Activated CD8-positive, alpha-beta T cell treated with anti-CD3 and anti-CD28 coated beads for 36 hours (primary cell): ENCODE measurements around the gene PITPNM1. TPM values are rescaled to one million over a fixed set of nuclear protein-coding genes. Genes with fewer than 3 reads are reported as not detected.

Experiments used
- ATAC-seq: fragments of 200-7000 bp; cut with Tn5 transposase; one replicate; pipeline ENCODE4 v1.10.0; 2021; ENCODE audit warnings: mild to moderate bottlenecking, moderate library complexity
- CTCF ChIA-PET: fragments of 350-600 bp; sonication (Branson Sonifier 250); formaldehyde crosslinking; loops from one replicate; lab custom pipeline; 2021; ENCODE audit warnings: antibody characterized with exemption; lab: Charles Lee
- POLR2A ChIA-PET: fragments of 350-600 bp; sonication (Branson Sonifier 250); formaldehyde crosslinking; loops from one replicate; lab custom pipeline; 2021; ENCODE audit warnings: antibody characterized with exemption; lab: Charles Lee
- DNase-seq: peaks from one replicate; pipeline ENCODE4 v3.0.0-alpha.2; 2020
- H3K27ac Mint-ChIP-seq: one replicate; pipeline ENCODE4 v1.8.0; 2021; ENCODE audit warnings: mild to moderate bottlenecking, mixed read lengths
- H3K27me3 Mint-ChIP-seq: one replicate; pipeline ENCODE4 v1.8.0; 2021; ENCODE audit warnings: mixed read lengths
- H3K36me3 Mint-ChIP-seq: one replicate; pipeline ENCODE4 v1.8.0; 2021; ENCODE audit warnings: low read depth, mixed read lengths
- H3K4me1 Mint-ChIP-seq: one replicate; pipeline ENCODE4 v1.8.0; 2021; ENCODE audit warnings: low read depth, mixed read lengths
- H3K4me3 Mint-ChIP-seq: one replicate; pipeline ENCODE4 v1.8.0; 2021; ENCODE audit warnings: mild to moderate bottlenecking, moderate library complexity, mixed read lengths
- H3K9me3 Mint-ChIP-seq: one replicate; pipeline ENCODE4 v1.8.0; 2021; ENCODE audit warnings: mixed read lengths
- intact Hi-C: fragments of 100-400 bp; cut with micrococcal nuclease; formaldehyde crosslinking; loops from one replicate; pipeline ENCODE4 v1.10.0; 2022
- total RNA-seq, 2 experiments: library from RNA; stranded (reverse); gene quantifications; one replicate each; pipeline ENCODE4 v1.2.3, GENCODE V29; 2021
- TF ChIP-seq, protein P1 (sequence below): fragments of 200-600 bp; IDR thresholded peaks from one replicate; pipeline ENCODE4 v1.8.0; 2022; ENCODE audit warnings: antibody characterized with exemption, mild to moderate bottlenecking

PITPNM1 gene
- total RNA-seq, 2 experiments from 2014 or later: 87.8 to 88.1 TPM

DNA sequence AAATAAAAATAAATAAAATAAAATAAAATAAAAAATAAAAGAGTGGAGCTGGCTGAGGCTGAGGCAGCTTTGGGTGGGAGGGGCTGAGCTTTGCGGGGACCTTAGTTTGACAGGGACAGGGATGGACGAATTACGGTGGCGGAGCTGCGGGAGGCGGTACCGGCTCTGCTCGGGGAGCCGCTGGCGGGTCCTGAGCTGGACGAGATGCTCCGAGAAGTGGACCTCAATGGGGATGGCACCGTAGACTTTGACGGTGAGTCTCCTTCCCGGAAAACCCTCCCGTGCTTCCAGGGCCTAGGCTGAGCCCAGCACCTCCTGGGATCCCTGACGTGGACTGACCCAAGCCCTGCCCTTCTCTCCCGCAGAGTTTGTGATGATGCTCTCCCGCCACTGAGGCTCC is 46.9 kb downstream of the PITPNM1 start:
- ATAC-seq: no peak
- Mint-ChIP-seq H3K27ac (no peak overlapping the region), H3K4me3 (no peak overlapping the region), H3K27me3 (no peaks in the 10 kb centered on the region), H3K4me1 (no peaks in the 10 kb centered on the region), H3K9me3 (no peaks in the 10 kb centered on the region), H3K36me3 (no peaks in the 10 kb centered on the region)
- TF ChIP-seq, protein P1, sequence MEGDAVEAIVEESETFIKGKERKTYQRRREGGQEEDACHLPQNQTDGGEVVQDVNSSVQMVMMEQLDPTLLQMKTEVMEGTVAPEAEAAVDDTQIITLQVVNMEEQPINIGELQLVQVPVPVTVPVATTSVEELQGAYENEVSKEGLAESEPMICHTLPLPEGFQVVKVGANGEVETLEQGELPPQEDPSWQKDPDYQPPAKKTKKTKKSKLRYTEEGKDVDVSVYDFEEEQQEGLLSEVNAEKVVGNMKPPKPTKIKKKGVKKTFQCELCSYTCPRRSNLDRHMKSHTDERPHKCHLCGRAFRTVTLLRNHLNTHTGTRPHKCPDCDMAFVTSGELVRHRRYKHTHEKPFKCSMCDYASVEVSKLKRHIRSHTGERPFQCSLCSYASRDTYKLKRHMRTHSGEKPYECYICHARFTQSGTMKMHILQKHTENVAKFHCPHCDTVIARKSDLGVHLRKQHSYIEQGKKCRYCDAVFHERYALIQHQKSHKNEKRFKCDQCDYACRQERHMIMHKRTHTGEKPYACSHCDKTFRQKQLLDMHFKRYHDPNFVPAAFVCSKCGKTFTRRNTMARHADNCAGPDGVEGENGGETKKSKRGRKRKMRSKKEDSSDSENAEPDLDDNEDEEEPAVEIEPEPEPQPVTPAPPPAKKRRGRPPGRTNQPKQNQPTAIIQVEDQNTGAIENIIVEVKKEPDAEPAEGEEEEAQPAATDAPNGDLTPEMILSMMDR: no peak
- CTCF ChIA-PET: interaction anchor here (2.6 kb wide), 1 partner anchor 112 kb away, joined by 5 read pairs; no protein-coding TSS in a partner anchor
- POLR2A ChIA-PET: interaction anchor here (0.8 to 1.7 kb wide), 3 partner anchors 10 to 14 kb away, joined by 3 to 5 read pairs (median 4); no protein-coding TSS in a partner anchor
- intact Hi-C loops: no loop called here
- DNase-seq: no peak

DNA sequence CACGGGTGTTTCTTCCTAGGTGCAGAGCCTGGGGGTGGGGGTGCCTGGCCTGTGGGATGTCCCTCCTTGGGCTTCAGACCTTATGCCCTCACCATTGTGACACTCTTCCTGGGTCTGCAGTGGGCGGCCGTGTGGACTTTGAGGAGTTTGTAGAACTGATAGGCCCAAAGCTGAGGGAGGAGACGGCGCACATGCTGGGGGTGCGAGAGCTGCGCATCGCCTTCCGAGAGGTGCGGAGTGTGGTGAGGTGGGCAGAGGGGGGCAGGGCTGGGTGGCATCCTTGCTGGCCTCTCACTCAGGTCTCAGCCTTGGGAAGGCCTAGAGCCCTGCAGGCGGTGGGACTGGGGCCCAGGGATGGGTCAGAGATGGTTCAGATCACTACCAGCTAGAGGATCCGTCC is 47.7 kb downstream of the PITPNM1 start:
- ChIA-PET POLR2A (interaction anchor here (1.0 to 1.5 kb wide), 2 partner anchors 10 to 28 kb away, joined by 3 to 6 read pairs; no protein-coding TSS in a partner anchor), CTCF (no interaction called here)
- no peak overlapping the region for H3K4me3 Mint-ChIP-seq
- TF ChIP-seq, protein P1: no peak
- no peak for ATAC-seq
- H3K4me1 Mint-ChIP-seq: no peaks in the 10 kb centered on the region
- no peaks in the 10 kb centered on the region for H3K36me3 Mint-ChIP-seq
- DNase-seq: no peak
- H3K27me3 Mint-ChIP-seq: no peaks in the 10 kb centered on the region
- no peaks in the 10 kb centered on the region for H3K9me3 Mint-ChIP-seq
- H3K27ac Mint-ChIP-seq: no peak overlapping the region
- intact Hi-C loops: no loop called here

DNA sequence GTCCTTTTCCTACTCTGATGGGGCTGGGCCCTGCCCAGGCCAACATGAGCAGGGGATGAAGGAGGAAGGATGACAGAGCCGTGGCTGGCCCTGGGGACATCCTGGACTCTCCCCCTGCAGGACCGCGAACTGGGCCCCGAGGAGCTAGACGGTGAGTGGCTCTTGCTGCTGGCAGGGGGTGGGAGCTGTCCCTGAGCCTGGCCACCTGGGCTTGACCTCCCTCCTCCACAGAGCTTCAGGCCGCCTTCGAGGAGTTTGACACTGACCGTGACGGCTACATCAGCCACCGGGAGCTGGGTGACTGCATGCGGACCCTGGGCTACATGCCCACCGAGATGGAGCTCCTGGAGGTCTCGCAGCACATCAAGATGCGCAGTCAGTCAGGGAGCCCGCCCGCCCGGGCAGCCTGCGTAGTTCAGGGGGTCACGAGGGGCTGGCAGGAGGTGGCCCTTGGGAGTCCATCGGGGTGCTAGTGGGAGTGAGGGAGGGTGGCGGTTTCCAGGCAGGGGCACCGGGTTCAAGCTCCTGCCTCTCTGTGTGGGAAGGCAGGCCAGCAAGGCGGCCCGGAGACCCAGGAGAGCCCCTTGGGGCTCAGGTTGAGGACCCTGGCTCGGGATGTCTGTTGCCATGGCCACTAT is 49.0 kb downstream of the PITPNM1 start:
- Mint-ChIP-seq H3K27ac (no peak overlapping the region), H3K27me3 (no peaks in the 10 kb centered on the region), H3K36me3 (no peaks in the 10 kb centered on the region), H3K9me3 (no peaks in the 10 kb centered on the region), H3K4me1 (no peaks in the 10 kb centered on the region), H3K4me3 (no peak overlapping the region)
- TF ChIP-seq, protein P1: no peak
- DNase-seq (no peak), ATAC-seq (no peak)
- intact Hi-C loops: no loop called here
- POLR2A ChIA-PET: interaction anchor here (0.9 to 1.5 kb wide), 4 partner anchors 9 to 29 kb away, joined by 3 to 6 read pairs (median 3); partner anchors contain the start of gene PTPRCAP
- CTCF ChIA-PET: no interaction called here

DNA sequence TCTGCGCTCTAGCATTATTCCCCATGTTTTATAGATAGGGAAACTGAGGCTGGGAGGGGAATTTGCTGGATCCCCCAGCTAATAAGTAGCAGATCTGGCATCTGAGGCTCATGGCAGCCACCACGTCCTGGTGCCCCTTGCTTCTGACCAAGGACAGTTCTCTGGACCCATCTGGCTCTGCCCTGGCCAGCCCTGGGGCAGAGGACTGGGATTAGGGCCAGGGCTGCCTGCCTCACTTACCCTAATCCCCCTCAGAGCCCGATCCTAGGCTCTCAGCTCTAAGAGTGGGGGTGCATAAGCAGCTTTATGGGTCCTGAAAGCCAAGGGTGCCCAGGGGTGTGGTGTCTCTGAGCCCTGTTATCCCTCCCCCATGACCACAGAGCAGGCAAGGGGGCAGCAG is 50.1 kb downstream of the PITPNM1 start, which contains the start of gene CABP4:
CABP4 (plus strand) TSS at position 301 of the 400 bp plus-strand sequence; CDS start at position 371, 70 bp downstream.
- H3K27ac Mint-ChIP-seq: no peak within 1 kb of the TSS
- no peak within 1 kb of the TSS for H3K4me3 Mint-ChIP-seq
- peaks cover 4% of the 10 kb centered on the region for H3K4me1 Mint-ChIP-seq
- H3K36me3 Mint-ChIP-seq: no peaks in the 10 kb centered on the region
- H3K27me3 Mint-ChIP-seq: no peaks in the 10 kb centered on the region
- ChIA-PET CTCF (no interaction called here), POLR2A (interaction anchor here (0.9 to 1.8 kb wide), 3 partner anchors 13 to 215 kb away, joined by 3 to 8 read pairs (median 6); no protein-coding TSS in a partner anchor)
- DNase-seq: no peak
- no peaks in the 10 kb centered on the region for H3K9me3 Mint-ChIP-seq
- TF ChIP-seq, protein P1: no peak
- intact Hi-C loops: no loop called here
- ATAC-seq: no peak
